Liver (tissue), 3 donors: ENCODE results near the gene ANAPC5.

Experiments used
- CTCF ChIP-seq: fragments of 150-350 bp; IDR thresholded peaks from 2 replicates; pipeline ENCODE4 v1.5.1; 2017; ENCODE audit warnings: improper control_type of control experiment, low read depth, low read length; ENCODE audit not compliant: missing input control
- EGR1 ChIP-seq, 2 donors: IDR thresholded peaks; 2 replicates each; pipeline ENCODE4 v1.6.1; 2016 to 2018; ENCODE audit warnings: antibody characterized with exemption in 2 of 2, low read depth in 2 of 2
- MAX ChIP-seq: IDR thresholded peaks from 2 replicates; pipeline ENCODE4 v1.6.1; 2016; ENCODE audit warnings: antibody characterized with exemption
- RAD21 ChIP-seq, 2 donors: IDR thresholded peaks; 2 replicates each; pipeline ENCODE4 v1.6.1; 2016; ENCODE audit warnings: antibody characterized with exemption in 2 of 2, mild to moderate bottlenecking in 2 of 2
- TAF1 ChIP-seq: conservative IDR thresholded peaks from 2 replicates; pipeline ENCODE4 v1.6.1; 2016; ENCODE audit warnings: antibody characterized with exemption, mild to moderate bottlenecking
- donor health status: healthy.
- donor health status: healthy.

GRCh38 chr12:121390856-121391255 lies 38.6 kb upstream of the ANAPC5 start:
- TF ChIP-seq CTCF, result no peak
- no peak for TF ChIP-seq MAX
- TF ChIP-seq EGR1 (IDR thresholded peaks at IDR 0.05; ENCODE audit: low read depth in 2 of 2), result no peak
- no peak for TF ChIP-seq RAD21 (IDR thresholded peaks at IDR 0.05)
- TF ChIP-seq TAF1, result no peak
